Measurements from ENCODE around the gene H1-8. TPM values are rescaled to one million over a fixed set of nuclear protein-coding genes. Genes with fewer than 3 reads are reported as not detected.

H1-8 gene
- total RNA-seq, 1 donor from 2014 or later = not detected

DNA sequence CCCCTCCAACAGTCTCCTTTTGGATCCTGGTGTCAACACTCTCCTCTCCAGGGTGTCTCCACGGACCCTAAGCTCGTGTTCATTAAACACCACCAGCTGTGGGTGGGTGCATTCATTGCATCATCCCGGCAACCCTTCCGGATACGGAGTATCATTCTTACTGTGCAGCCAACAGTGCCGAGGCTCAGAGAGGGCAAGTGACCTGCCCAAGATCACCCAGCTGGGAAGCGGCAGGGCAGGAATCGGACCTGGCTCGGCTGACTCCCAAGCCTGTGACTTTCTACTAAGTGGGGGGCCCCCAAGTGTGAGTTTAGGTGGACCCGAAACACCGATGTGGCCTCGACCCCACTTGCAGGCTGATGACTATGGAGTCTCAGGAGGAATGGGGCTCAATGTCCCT lies 20.4 kb downstream of the H1-8 start:
- Mint-ChIP-seq H3K9me3 (no peaks in the 10 kb centered on the region), H3K4me3 (no peak overlapping the region), H3K4me1 (peaks cover 5% of the 10 kb centered on the region), H3K36me3 (ENCODE audit: low read depth) (no peaks in the 10 kb centered on the region), H3K27ac (no peak overlapping the region), H3K27me3 (peaks cover 1% of the 10 kb centered on the region)
- ChIA-PET POLR2A (no interaction called here), CTCF (no interaction called here)
- intact Hi-C loops (cut with micrococcal nuclease) = no loop called here
- DNase-seq (no peak), ATAC-seq (ENCODE audit: low read depth) (no peak)
- TF ChIP-seq, protein P1, sequence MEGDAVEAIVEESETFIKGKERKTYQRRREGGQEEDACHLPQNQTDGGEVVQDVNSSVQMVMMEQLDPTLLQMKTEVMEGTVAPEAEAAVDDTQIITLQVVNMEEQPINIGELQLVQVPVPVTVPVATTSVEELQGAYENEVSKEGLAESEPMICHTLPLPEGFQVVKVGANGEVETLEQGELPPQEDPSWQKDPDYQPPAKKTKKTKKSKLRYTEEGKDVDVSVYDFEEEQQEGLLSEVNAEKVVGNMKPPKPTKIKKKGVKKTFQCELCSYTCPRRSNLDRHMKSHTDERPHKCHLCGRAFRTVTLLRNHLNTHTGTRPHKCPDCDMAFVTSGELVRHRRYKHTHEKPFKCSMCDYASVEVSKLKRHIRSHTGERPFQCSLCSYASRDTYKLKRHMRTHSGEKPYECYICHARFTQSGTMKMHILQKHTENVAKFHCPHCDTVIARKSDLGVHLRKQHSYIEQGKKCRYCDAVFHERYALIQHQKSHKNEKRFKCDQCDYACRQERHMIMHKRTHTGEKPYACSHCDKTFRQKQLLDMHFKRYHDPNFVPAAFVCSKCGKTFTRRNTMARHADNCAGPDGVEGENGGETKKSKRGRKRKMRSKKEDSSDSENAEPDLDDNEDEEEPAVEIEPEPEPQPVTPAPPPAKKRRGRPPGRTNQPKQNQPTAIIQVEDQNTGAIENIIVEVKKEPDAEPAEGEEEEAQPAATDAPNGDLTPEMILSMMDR (IDR thresholded peaks at IDR 0.05) = no peak

DNA sequence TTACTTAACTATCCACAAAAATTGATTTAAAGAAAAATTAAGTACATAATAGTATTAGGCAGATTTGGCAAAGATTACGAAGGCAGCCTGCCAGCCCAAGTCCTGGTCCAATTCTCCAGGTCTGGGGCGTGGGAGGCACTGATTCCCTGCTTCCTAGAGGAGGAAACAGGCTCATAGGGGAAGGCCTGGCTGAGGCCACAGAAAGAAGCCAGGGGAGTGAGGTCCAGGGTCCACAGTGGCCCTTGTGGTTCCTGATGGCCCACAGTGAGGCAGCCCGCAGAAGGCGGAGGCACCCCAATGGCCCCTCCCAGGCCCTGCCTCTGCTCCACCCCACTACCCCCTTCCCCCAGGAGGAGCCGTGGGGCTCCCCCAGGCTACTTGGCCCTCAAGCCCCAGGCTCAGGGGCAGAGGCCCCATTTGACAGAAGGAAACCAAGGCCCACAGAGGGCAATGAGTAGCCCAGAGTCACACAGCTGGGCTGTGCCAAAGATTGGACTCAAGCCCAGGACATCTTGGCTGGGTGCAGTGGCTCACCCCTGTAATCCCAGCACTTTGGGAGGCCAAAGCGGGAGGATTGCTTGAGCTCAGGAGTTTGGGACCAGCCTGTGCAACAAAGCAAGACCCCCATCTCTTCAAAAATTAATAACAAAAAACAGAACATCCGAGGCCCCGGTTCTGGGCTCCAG lies 21.0 kb downstream of the H1-8 start:
- Mint-ChIP-seq H3K27ac (no peak overlapping the region), H3K9me3 (no peaks in the 10 kb centered on the region), H3K27me3 (no peaks in the 10 kb centered on the region), H3K4me3 (no peak overlapping the region), H3K36me3 (ENCODE audit: low read depth) (no peaks in the 10 kb centered on the region), H3K4me1 (peaks cover 3% of the 10 kb centered on the region)
- TF ChIP-seq, protein P1 (IDR thresholded peaks at IDR 0.05) = no peak
- ATAC-seq (ENCODE audit: low read depth) (no peak), DNase-seq (no peak)
- intact Hi-C loops (cut with micrococcal nuclease) = no loop called here
- ChIA-PET CTCF (no interaction called here), POLR2A (no interaction called here)

- Mint-ChIP-seq H3K4me1 (peaks cover 3% of the 10 kb centered on the region), H3K9me3 (no peaks in the 10 kb centered on the region), H3K27ac (no peak overlapping the region), H3K36me3 (ENCODE audit: low read depth) (no peaks in the 10 kb centered on the region), H3K4me3 (no peak overlapping the region), H3K27me3 (no peaks in the 10 kb centered on the region)
- TF ChIP-seq, protein P1 (IDR thresholded peaks at IDR 0.05) = no peak
- DNase-seq (no peak), ATAC-seq (ENCODE audit: low read depth) (no peak)
- POLR2A ChIA-PET = interaction anchor here (1.0 kb wide), 1 partner anchor 12 kb away, joined by 3 read pairs; no protein-coding TSS in a partner anchor
- CTCF ChIA-PET = no interaction called here
- intact Hi-C loops (cut with micrococcal nuclease) = no loop called here
These were observed 22.1 kb downstream of the H1-8 start for GRCh38 chr3:129564981-129565644.

GRCh38 chr3:129565902-129566301 lies 22.9 kb downstream of the H1-8 start:
- H3K4me3 Mint-ChIP-seq = no peak overlapping the region
- no peak overlapping the region for H3K27ac Mint-ChIP-seq
- intact Hi-C loops (cut with micrococcal nuclease) = no loop called here
- peaks cover under 1% of the 10 kb centered on the region for H3K4me1 Mint-ChIP-seq
- CTCF ChIA-PET = no interaction called here
- TF ChIP-seq, protein P1 (IDR thresholded peaks at IDR 0.05) = no peak
- ATAC-seq (ENCODE audit: low read depth) (no peak), DNase-seq (no peak)
- no peaks in the 10 kb centered on the region for H3K27me3 Mint-ChIP-seq
- no peaks in the 10 kb centered on the region for H3K9me3 Mint-ChIP-seq
- POLR2A ChIA-PET = interaction anchor here (1.0 kb wide), 1 partner anchor 11 kb away, joined by 3 read pairs; no protein-coding TSS in a partner anchor
- H3K36me3 Mint-ChIP-seq (ENCODE audit: low read depth) = no peaks in the 10 kb centered on the region

- DNase-seq (no peak), ATAC-seq (ENCODE audit: low read depth) (no peak)
- H3K9me3 Mint-ChIP-seq = no peaks in the 10 kb centered on the region
- TF ChIP-seq, protein P1 (IDR thresholded peaks at IDR 0.05) = no peak
- no peaks in the 10 kb centered on the region for H3K36me3 Mint-ChIP-seq (ENCODE audit: low read depth)
- no peak overlapping the region for H3K4me3 Mint-ChIP-seq
- ChIA-PET POLR2A (interaction anchor here (1.0 kb wide), 1 partner anchor 10 kb away, joined by 3 read pairs; no protein-coding TSS in a partner anchor), CTCF (interaction anchor here (0.9 kb wide), 1 partner anchor 13 kb away, joined by 3 read pairs; no protein-coding TSS in a partner anchor)
- intact Hi-C loops (cut with micrococcal nuclease) = no loop called here
- no peaks in the 10 kb centered on the region for H3K27me3 Mint-ChIP-seq
- H3K27ac Mint-ChIP-seq = no peak overlapping the region
- peaks cover 3% of the 10 kb centered on the region for H3K4me1 Mint-ChIP-seq
These were observed 24.3 kb downstream of the H1-8 start for GRCh38 chr3:129567176-129567705.

Data from activated B cell treated with CpG ODN at 0.5 μM for 24 hours (primary cell).